ENCODE data around the gene FHIP1A. TPM values are rescaled to one million over a fixed set of nuclear protein-coding genes. Genes with fewer than 3 reads are reported as not detected.
"Not testable (repeated sequence)": the region's sequence is repeated elsewhere in the genome, so short reads cannot be mapped to it uniquely, and the experiment has no call there.

Gene FHIP1A
- total and polyA plus RNA-seq, 8 donors: 3.7 to 20.0 (median 5.0) TPM

- peak; percentile 91 to 97 for TF ChIP-seq CTCF (IDR thresholded peaks at IDR 0.05)
- intact Hi-C loops (cut with DNase I): no loop called here
- H3K9me3 ChIP-seq: no peaks in the 10 kb centered on the region
- peak; percentile 100 for ATAC-seq
- DNase-seq: peak; percentile 65 to 84 (median 74)
- H3K36me3 ChIP-seq: no peaks in the 10 kb centered on the region
- H3K27me3 ChIP-seq: no peaks in the 10 kb centered on the region
- no peak overlapping the region for H3K4me3 ChIP-seq
- H3K27ac ChIP-seq: no peak overlapping the region
- H3K4me1 ChIP-seq: peaks cover 0 to 3% of the 10 kb centered on the region in 2 donors
Measured at GRCh38 chr4:151362404-151363164, 46.4 kb upstream of the FHIP1A start.

DNA sequence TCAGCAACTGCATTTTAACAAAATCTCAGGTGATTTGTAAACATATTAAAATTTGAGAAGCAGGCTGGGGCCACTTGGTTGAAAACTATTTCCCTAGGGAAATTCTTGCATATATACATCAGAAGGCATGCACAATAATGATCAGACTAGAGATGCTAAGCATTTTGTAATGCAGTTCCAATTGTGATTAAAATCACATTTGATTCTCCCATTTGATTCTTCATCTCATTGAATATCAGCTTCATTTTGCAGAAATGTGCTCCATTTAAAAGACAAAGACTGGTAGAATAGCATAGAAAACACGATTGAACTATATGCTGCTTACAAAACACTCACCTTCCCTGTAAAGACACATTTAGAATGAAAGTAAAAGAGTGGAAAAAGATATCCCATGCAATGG is 32.4 kb upstream of the FHIP1A start:
- no peak overlapping the region for H3K4me3 ChIP-seq
- ATAC-seq (no peak), DNase-seq (no peak)
- H3K27ac ChIP-seq: no peak overlapping the region
- intact Hi-C loops (cut with DNase I): no loop called here
- H3K4me1 ChIP-seq: no peaks in the 10 kb centered on the region
- H3K9me3 ChIP-seq: no peaks in the 10 kb centered on the region
- no peaks in the 10 kb centered on the region for H3K27me3 ChIP-seq
- H3K36me3 ChIP-seq: no peaks in the 10 kb centered on the region
- TF ChIP-seq CTCF (IDR thresholded peaks at IDR 0.05): no peak

DNA sequence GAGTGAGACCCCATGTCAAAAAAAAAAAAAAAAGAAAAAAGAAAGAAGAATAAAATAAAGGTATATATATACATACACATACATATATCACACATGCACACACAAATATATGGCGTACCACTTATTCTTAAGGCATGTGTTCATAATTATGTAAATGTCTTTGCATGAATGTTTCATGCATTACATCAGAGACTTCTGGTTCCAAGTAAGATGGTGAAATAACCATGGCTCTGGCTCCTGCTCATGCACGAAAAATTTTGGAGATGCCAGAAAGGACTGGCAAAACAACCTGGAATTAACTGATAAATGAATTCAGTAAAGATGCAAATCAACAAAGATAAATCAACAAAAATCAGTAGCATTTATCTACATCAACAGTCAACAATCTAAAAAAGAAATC is 19.7 kb upstream of the FHIP1A start:
- intact Hi-C loops (cut with DNase I): no loop called here
- no peaks in the 10 kb centered on the region for H3K36me3 ChIP-seq
- DNase-seq (no peak), ATAC-seq (no peak)
- H3K4me1 ChIP-seq: no peaks in the 10 kb centered on the region
- H3K27ac ChIP-seq: no peak overlapping the region
- H3K4me3 ChIP-seq: no peak overlapping the region
- H3K9me3 ChIP-seq: peaks cover 0 to 3% of the 10 kb centered on the region in 2 donors
- TF ChIP-seq CTCF (IDR thresholded peaks at IDR 0.05): no peak
- no peaks in the 10 kb centered on the region for H3K27me3 ChIP-seq

DNA sequence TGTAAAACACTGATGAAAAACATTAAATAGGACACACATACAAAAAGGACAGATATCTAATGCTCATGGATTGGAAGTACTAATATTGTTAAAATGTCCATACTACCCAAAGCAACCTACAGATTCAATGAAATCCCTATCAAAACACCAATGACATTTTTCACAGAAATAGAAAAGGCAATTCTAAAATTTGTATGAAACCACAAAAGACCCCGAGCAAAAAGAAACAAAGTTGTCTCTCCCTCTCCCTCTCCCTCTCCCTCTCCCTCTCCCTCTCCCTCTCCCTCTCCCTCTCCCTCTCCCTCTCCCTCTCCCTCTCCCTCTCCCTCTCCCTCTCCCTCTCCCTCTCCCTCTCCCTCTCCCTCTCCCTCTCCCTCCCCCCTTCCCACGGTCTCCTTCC is 19.2 kb upstream of the FHIP1A start:
- H3K4me1 ChIP-seq; intact Hi-C loops (cut with DNase I); ATAC-seq; H3K36me3 ChIP-seq; H3K9me3 ChIP-seq; H3K27me3 ChIP-seq; H3K4me3 ChIP-seq; DNase-seq; H3K27ac ChIP-seq: not testable (repeated sequence)

- intact Hi-C loops (cut with DNase I): no loop called here
- Histone ChIP-seq H3K4me1 (no peaks in the 10 kb centered on the region), H3K4me3 (no peak overlapping the region), H3K27me3 (no peaks in the 10 kb centered on the region), H3K27ac (no peak overlapping the region), H3K9me3 (peaks cover 0 to 3% of the 10 kb centered on the region in 2 donors), H3K36me3 (no peaks in the 10 kb centered on the region)
- no peak for DNase-seq
- TF ChIP-seq CTCF (IDR thresholded peaks at IDR 0.05): no peak
- no peak for ATAC-seq
Measured at GRCh38 chr4:151395873-151396272, 13.1 kb upstream of the FHIP1A start.

GRCh38 chr4:151400343-151400742 is 8.6 kb upstream of the FHIP1A start:
- no peaks in the 10 kb centered on the region for H3K9me3 ChIP-seq
- no peak for DNase-seq
- intact Hi-C loops (cut with DNase I): no loop called here
- no peak for TF ChIP-seq CTCF (IDR thresholded peaks at IDR 0.05)
- no peaks in the 10 kb centered on the region for H3K27me3 ChIP-seq
- ATAC-seq: no peak
- no peaks in the 10 kb centered on the region for H3K4me1 ChIP-seq
- no peak overlapping the region for H3K4me3 ChIP-seq
- no peaks in the 10 kb centered on the region for H3K36me3 ChIP-seq
- no peak overlapping the region for H3K27ac ChIP-seq

All from left lung (tissue), 10 donors.